GM19035 (cell line): Measurements from ENCODE around the gene TSPY3.
"Not testable (repeated sequence)": the region's sequence is repeated elsewhere in the genome, so short reads cannot be mapped to it uniquely, and the experiment has no call there.

Experiments
- ATAC-seq: cut with Tn5 transposase; IDR thresholded peaks from one replicate; pipeline ENCODE4 v1.9.1; 2021; ENCODE audit not compliant: unreplicated experiment

TSPY3 gene, protein sequence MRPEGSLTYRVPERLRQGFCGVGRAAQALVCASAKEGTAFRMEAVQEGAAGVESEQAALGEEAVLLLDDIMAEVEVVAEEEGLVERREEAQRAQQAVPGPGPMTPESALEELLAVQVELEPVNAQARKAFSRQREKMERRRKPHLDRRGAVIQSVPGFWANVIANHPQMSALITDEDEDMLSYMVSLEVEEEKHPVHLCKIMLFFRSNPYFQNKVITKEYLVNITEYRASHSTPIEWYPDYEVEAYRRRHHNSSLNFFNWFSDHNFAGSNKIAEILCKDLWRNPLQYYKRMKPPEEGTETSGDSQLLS

DNA sequence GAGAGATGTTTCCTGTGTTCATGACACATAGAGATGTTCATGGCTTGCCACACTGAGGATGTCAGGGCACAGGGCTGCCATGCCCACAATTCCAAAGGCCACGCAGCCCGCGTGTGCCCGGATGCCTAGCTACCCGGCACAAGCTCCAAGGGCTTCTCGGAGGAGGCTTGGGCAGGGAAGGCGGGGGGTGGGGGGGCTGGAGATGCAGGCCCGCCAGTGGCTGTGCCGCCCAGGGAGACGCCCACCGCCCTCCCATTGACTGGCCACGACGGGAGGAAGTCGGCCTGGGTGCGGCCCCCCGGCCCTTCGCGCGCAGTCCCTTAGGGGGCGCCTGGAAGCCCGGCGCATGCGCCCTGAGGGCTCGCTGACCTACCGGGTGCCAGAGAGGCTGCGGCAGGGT, at the start of gene TSPY3:
TSPY3 (plus strand) TSS at position 301 of the 400 bp plus-strand sequence; CDS start at position 347, 46 bp downstream.
- not testable (repeated sequence) for ATAC-seq

DNA sequence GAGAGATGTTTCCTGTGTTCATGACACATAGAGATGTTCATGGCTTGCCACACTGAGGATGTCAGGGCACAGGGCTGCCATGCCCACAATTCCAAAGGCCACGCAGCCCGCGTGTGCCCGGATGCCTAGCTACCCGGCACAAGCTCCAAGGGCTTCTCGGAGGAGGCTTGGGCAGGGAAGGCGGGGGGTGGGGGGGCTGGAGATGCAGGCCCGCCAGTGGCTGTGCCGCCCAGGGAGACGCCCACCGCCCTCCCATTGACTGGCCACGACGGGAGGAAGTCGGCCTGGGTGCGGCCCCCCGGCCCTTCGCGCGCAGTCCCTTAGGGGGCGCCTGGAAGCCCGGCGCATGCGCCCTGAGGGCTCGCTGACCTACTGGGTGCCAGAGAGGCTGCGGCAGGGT, 40.7 kb upstream of the TSPY3 start, which contains the start of gene TSPY8:
TSPY8 (plus strand) TSS at position 301 of the 400 bp plus-strand sequence; CDS start at position 347, 46 bp downstream.
- ATAC-seq: not testable (repeated sequence)

DNA sequence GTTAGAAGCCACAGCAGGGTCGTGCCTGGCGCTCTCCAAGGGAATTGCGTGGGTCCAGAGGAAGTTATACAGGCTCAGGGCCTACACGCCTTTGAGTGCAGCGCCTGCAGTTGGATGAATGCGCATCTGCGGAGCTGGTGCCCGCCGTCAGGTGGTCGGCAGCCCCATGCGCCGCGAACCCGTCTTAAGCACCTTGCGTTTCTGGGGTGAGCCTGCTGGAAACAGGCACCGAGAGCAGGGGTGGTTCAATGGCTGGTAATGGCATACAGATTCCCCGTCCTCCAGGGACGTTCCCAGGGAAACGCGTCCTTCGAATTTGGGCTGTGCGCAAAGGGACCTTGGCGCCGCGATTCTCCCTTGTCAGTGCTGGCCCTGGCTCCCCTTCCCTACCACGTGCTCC, 1.7 kb upstream of the TSPY3 start:
- not testable (repeated sequence) for ATAC-seq
